Neural progenitor cell (in vitro differentiated cells): ENCODE data around the gene C14orf93.

Source experiments
- CTCF ChIP-seq: fragments of 200-600 bp; sonication (generic); IDR thresholded peaks from 2 replicates; pipeline ENCODE4 v1.5.1; 2017; ENCODE audit warnings: antibody characterized with exemption, mild to moderate bottlenecking
- EZH2 ChIP-seq: fragments of 200-600 bp; sonication (generic); IDR thresholded peaks from 2 replicates; pipeline ENCODE4 v1.6.1; 2017; ENCODE audit warnings: antibody characterized with exemption, mild to moderate bottlenecking, moderate library complexity
- EZH2phosphoT487 ChIP-seq: fragments of 200-600 bp; sonication (generic); IDR thresholded peaks from 2 replicates; pipeline ENCODE4 v1.6.1; 2017; ENCODE audit warnings: antibody characterized with exemption

GRCh38 chr14:23024612-23025075 is 14.7 kb upstream of the C14orf93 start:
- TF ChIP-seq CTCF, result no peak
- no peak for TF ChIP-seq EZH2
- no peak for TF ChIP-seq EZH2phosphoT487
